ENCODE results near the gene RBM47.

The RBM47 gene

GRCh38 chr4:40600850-40601249 is 28.8 kb downstream of the RBM47 start:
- Histone ChIP-seq H3K4me3 (ENCODE audit: insufficient read depth, low read length, poor library complexity, severe bottlenecking) (no peak overlapping the region), H3K9me2 (replicated peaks; ENCODE audit: insufficient read depth, low read length) (no peaks in the 10 kb centered on the region), H3K27me3 (ENCODE audit: low read length) (no peaks in the 10 kb centered on the region), H3K9me3 (ENCODE audit: insufficient read depth, low read length) (no peaks in the 10 kb centered on the region), H3K36me3 (ENCODE audit: low read length) (no peaks in the 10 kb centered on the region), H3K27ac (ENCODE audit: low read depth, low read length) (no peak overlapping the region), H3K9ac (ENCODE audit: low read length) (no peak overlapping the region), H4K20me1 (ENCODE audit: low read depth, low read length) (no peaks in the 10 kb centered on the region), H3K4me2 (ENCODE audit: low read depth, low read length, poor library complexity, severe bottlenecking) (no peak overlapping the region), H3F3A (ENCODE audit: insufficient read depth) (no peaks in the 10 kb centered on the region), H3K79me2 (ENCODE audit: insufficient read depth, low read length) (no peaks in the 10 kb centered on the region), H2AFZ (ENCODE audit: low read depth, low read length, severe bottlenecking) (no peak overlapping the region)
- TF ChIP-seq EZH2phosphoT487 (conservative IDR thresholded peaks at IDR 0.05; ENCODE audit: low read length) (no peak), CTCF (IDR thresholded peaks at IDR 0.05; ENCODE audit: insufficient read depth, low read length, poor library complexity, severe bottlenecking) (no peak)

- H2AFZ ChIP-seq (ENCODE audit: low read depth, low read length, severe bottlenecking) = no peak overlapping the region
- H3K9me2 ChIP-seq (replicated peaks; ENCODE audit: insufficient read depth, low read length) = no peaks in the 10 kb centered on the region
- H3K4me3 ChIP-seq (ENCODE audit: insufficient read depth, low read length, poor library complexity, severe bottlenecking) = no peak overlapping the region
- H3K27me3 ChIP-seq (ENCODE audit: low read length) = no peaks in the 10 kb centered on the region
- no peaks in the 10 kb centered on the region for H3F3A ChIP-seq (ENCODE audit: insufficient read depth)
- no peaks in the 10 kb centered on the region for H4K20me1 ChIP-seq (ENCODE audit: low read depth, low read length)
- no peak for TF ChIP-seq CTCF (IDR thresholded peaks at IDR 0.05; ENCODE audit: insufficient read depth, low read length, poor library complexity, severe bottlenecking)
- TF ChIP-seq EZH2phosphoT487 (conservative IDR thresholded peaks at IDR 0.05; ENCODE audit: low read length) = no peak
- no peak overlapping the region for H3K9ac ChIP-seq (ENCODE audit: low read length)
- no peaks in the 10 kb centered on the region for H3K36me3 ChIP-seq (ENCODE audit: low read length)
- no peak overlapping the region for H3K4me2 ChIP-seq (ENCODE audit: low read depth, low read length, poor library complexity, severe bottlenecking)
- H3K27ac ChIP-seq (ENCODE audit: low read depth, low read length) = no peak overlapping the region
- H3K9me3 ChIP-seq (ENCODE audit: insufficient read depth, low read length) = no peaks in the 10 kb centered on the region
- no peaks in the 10 kb centered on the region for H3K79me2 ChIP-seq (ENCODE audit: insufficient read depth, low read length)
Measured at GRCh38 chr4:40599431-40599830, 30.2 kb downstream of the RBM47 start.

GRCh38 chr4:40596522-40596921 is 33.1 kb downstream of the RBM47 start:
- Histone ChIP-seq H2AFZ (ENCODE audit: low read depth, low read length, severe bottlenecking) (no peak overlapping the region), H3K4me2 (ENCODE audit: low read depth, low read length, poor library complexity, severe bottlenecking) (no peak overlapping the region), H3K36me3 (ENCODE audit: low read length) (no peaks in the 10 kb centered on the region), H3K9me2 (replicated peaks; ENCODE audit: insufficient read depth, low read length) (no peaks in the 10 kb centered on the region), H3K9ac (ENCODE audit: low read length) (no peak overlapping the region), H3K9me3 (ENCODE audit: insufficient read depth, low read length) (no peaks in the 10 kb centered on the region), H3K27ac (ENCODE audit: low read depth, low read length) (no peak overlapping the region), H3K27me3 (ENCODE audit: low read length) (no peaks in the 10 kb centered on the region), H3K79me2 (ENCODE audit: insufficient read depth, low read length) (no peaks in the 10 kb centered on the region), H4K20me1 (ENCODE audit: low read depth, low read length) (no peaks in the 10 kb centered on the region), H3F3A (ENCODE audit: insufficient read depth) (no peaks in the 10 kb centered on the region), H3K4me3 (ENCODE audit: insufficient read depth, low read length, poor library complexity, severe bottlenecking) (no peak overlapping the region)
- TF ChIP-seq CTCF (IDR thresholded peaks at IDR 0.05; ENCODE audit: insufficient read depth, low read length, poor library complexity, severe bottlenecking) = no peak
- no peak for TF ChIP-seq EZH2phosphoT487 (conservative IDR thresholded peaks at IDR 0.05; ENCODE audit: low read length)
